ENCODE results near the gene ZNF132. TPM values are rescaled to one million over a fixed set of nuclear protein-coding genes. Genes with fewer than 3 reads are reported as not detected.
A peak's percentile ranks its signal among the peaks of the same experiment; 100 is the strongest.

The ZNF132 gene
- total and polyA plus RNA-seq, 9 of the 15 experiments (the other 6 are each of a cell fraction or from before 2014, with no cell fraction given), result 0.03 to 0.42 (median 0.10) TPM; not detected in 5

- TF ChIP-seq SAP30 (IDR thresholded peaks at IDR 0.05; ENCODE audit: borderline replicate concordance, insufficient read depth, low read depth, low read length, poor library complexity, severe bottlenecking) (peak; percentile 24), JUND (IDR thresholded peaks at IDR 0.05; ENCODE audit: borderline replicate concordance, low read depth, low read length) (peak; percentile 14; the same call in 1 of the 2 replicates), JUND (tag; IDR thresholded peaks at IDR 0.05; ENCODE audit: borderline replicate concordance, low read depth, low read length) (no peak; the same call in 2 of the 3 replicates), CEBPZ (IDR thresholded peaks at IDR 0.05; ENCODE audit: borderline replicate concordance, low read depth, low read length) (peak; percentile 55; the same call in 1 of the 2 replicates), SMAD4 (CRISPR knock-in tag; conservative IDR thresholded peaks at IDR 0.05) (0 out of 2 replicates have a peak, but pooled peaks have one; percentile 25), MTA2 (IDR thresholded peaks at IDR 0.05; ENCODE audit: low read depth) (no peak), ZBTB2 (IDR thresholded peaks at IDR 0.05) (0 out of 2 replicates have a peak, but pooled peaks have one; percentile 35), HMGN3 (IDR thresholded peaks at IDR 0.05; ENCODE audit: borderline replicate concordance, extremely low read depth, insufficient read length, low read depth, low read length) (peak; percentile 54), ZFP1 (CRISPR knock-in tag; IDR thresholded peaks at IDR 0.05) (no peak), ZNF740 (CRISPR knock-in tag; IDR thresholded peaks at IDR 0.05) (peak; percentile 54; the same call in 1 of the 2 replicates), ZNF740 (tag; IDR thresholded peaks at IDR 0.05) (no peak)
- TF ChIP-seq, protein P1, sequence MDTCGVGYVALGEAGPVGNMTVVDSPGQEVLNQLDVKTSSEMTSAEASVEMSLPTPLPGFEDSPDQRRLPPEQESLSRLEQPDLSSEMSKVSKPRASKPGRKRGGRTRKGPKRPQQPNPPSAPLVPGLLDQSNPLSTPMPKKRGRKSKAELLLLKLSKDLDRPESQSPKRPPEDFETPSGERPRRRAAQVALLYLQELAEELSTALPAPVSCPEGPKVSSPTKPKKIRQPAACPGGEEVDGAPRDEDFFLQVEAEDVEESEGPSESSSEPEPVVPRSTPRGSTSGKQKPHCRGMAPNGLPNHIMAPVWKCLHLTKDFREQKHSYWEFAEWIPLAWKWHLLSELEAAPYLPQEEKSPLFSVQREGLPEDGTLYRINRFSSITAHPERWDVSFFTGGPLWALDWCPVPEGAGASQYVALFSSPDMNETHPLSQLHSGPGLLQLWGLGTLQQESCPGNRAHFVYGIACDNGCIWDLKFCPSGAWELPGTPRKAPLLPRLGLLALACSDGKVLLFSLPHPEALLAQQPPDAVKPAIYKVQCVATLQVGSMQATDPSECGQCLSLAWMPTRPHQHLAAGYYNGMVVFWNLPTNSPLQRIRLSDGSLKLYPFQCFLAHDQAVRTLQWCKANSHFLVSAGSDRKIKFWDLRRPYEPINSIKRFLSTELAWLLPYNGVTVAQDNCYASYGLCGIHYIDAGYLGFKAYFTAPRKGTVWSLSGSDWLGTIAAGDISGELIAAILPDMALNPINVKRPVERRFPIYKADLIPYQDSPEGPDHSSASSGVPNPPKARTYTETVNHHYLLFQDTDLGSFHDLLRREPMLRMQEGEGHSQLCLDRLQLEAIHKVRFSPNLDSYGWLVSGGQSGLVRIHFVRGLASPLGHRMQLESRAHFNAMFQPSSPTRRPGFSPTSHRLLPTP (IDR thresholded peaks at IDR 0.05; ENCODE audit: borderline replicate concordance, extremely low read depth, insufficient read length), result no peak
- TF ChIP-seq, protein P2, sequence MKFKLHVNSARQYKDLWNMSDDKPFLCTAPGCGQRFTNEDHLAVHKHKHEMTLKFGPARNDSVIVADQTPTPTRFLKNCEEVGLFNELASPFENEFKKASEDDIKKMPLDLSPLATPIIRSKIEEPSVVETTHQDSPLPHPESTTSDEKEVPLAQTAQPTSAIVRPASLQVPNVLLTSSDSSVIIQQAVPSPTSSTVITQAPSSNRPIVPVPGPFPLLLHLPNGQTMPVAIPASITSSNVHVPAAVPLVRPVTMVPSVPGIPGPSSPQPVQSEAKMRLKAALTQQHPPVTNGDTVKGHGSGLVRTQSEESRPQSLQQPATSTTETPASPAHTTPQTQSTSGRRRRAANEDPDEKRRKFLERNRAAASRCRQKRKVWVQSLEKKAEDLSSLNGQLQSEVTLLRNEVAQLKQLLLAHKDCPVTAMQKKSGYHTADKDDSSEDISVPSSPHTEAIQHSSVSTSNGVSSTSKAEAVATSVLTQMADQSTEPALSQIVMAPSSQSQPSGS (CRISPR knock-in tag; IDR thresholded peaks at IDR 0.05), result 0 out of 2 replicates have a peak, but pooled peaks have one; percentile 34
Measured at GRCh38 chr19:58451358-58452101, 11.6 kb upstream of the ZNF132 start, which contains the start of gene ZNF324B (continued).

All from K562 (cell line).